ENCODE data around the gene CCDC137. TPM values are rescaled to one million over a fixed set of nuclear protein-coding genes. Genes with fewer than 3 reads are reported as not detected.
A peak's percentile ranks its signal among the peaks of the same experiment; 100 is the strongest.

The CCDC137 gene
- total RNA-seq, 1 donor from 2014 or later = 22.4 TPM

GRCh38 chr17:81666092-81666341 is 520 bp upstream of the CCDC137 start:
- Histone ChIP-seq H2AFZ (replicated peaks) (peak overlapping the region; percentile 53), H3F3A (ENCODE audit: low read depth) (peaks cover 17% of the 10 kb centered on the region), H4K20me1 (ENCODE audit: low read depth) (peaks cover 3% of the 10 kb centered on the region), H3K4me3 (peak overlapping the region; percentile 99), H3K9ac (peak overlapping the region; percentile 69), H3K27ac (peak overlapping the region; percentile 3), H3K4me1 (peaks cover 13% of the 10 kb centered on the region), H3K4me2 (peak overlapping the region; percentile 97), H3K79me2 (ENCODE audit: low read depth) (peaks cover 49% of the 10 kb centered on the region), H3K36me3 (peaks cover 6% of the 10 kb centered on the region), H3K9me3 (ENCODE audit: low read depth) (no peaks in the 10 kb centered on the region), H3K27me3 (no peaks in the 10 kb centered on the region)
- peak; percentile 81 for DNase-seq (ENCODE audit: low spot score)
- peak overlapping the region; percentile 88 for H3K27ac Mint-ChIP-seq
- no peak for TF ChIP-seq EZH2phosphoT487 (IDR thresholded peaks at IDR 0.05)
- TF ChIP-seq EZH2 (IDR thresholded peaks at IDR 0.05) = no peak
- TF ChIP-seq, protein P1, sequence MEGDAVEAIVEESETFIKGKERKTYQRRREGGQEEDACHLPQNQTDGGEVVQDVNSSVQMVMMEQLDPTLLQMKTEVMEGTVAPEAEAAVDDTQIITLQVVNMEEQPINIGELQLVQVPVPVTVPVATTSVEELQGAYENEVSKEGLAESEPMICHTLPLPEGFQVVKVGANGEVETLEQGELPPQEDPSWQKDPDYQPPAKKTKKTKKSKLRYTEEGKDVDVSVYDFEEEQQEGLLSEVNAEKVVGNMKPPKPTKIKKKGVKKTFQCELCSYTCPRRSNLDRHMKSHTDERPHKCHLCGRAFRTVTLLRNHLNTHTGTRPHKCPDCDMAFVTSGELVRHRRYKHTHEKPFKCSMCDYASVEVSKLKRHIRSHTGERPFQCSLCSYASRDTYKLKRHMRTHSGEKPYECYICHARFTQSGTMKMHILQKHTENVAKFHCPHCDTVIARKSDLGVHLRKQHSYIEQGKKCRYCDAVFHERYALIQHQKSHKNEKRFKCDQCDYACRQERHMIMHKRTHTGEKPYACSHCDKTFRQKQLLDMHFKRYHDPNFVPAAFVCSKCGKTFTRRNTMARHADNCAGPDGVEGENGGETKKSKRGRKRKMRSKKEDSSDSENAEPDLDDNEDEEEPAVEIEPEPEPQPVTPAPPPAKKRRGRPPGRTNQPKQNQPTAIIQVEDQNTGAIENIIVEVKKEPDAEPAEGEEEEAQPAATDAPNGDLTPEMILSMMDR (IDR thresholded peaks at IDR 0.05) = no peak
- no peaks in the 10 kb centered on the region for H3K9me3 Mint-ChIP-seq
- H3K4me1 Mint-ChIP-seq = peaks cover 21% of the 10 kb centered on the region
- H3K36me3 Mint-ChIP-seq = peaks cover 6% of the 10 kb centered on the region
- H3K4me3 Mint-ChIP-seq = peak overlapping the region; percentile 96
- peaks cover 3% of the 10 kb centered on the region for H3K27me3 Mint-ChIP-seq (ENCODE audit: insufficient read depth, low read depth)

DNA sequence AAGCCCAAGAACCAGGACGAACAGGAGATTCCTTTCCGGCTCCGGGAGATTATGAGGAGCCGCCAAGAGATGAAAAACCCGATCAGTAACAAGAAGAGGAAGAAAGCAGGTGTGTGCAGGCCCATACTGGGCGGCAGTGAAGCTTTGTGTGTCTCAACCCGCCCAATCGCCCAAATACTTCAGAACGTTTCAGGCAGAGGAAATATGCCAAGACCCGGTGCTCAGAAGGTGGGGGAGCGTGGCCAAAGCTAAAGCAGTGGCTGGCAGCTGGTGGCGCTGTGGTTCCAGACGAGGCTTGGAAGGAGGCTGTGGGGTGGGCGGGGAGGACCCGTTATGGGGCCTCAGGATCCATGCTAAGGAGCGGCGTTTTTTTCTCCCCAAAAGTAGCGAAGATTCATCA is 1.2 kb downstream of the CCDC137 start:
- H3K79me2 ChIP-seq (ENCODE audit: low read depth) = peaks cover 49% of the 10 kb centered on the region
- peak overlapping the region; percentile 99 for H3K4me3 ChIP-seq
- Mint-ChIP-seq H3K4me3 (peak overlapping the region; percentile 96), H3K27ac (no peak overlapping the region), H3K9me3 (no peaks in the 10 kb centered on the region), H3K27me3 (ENCODE audit: insufficient read depth, low read depth) (peaks cover 3% of the 10 kb centered on the region), H3K36me3 (peaks cover 9% of the 10 kb centered on the region), H3K4me1 (peaks cover 21% of the 10 kb centered on the region)
- no peaks in the 10 kb centered on the region for H3K27me3 ChIP-seq
- peak overlapping the region; percentile 97 for H3K4me2 ChIP-seq
- H3K9ac ChIP-seq = no peak overlapping the region
- H3K27ac ChIP-seq = no peak overlapping the region
- peaks cover 13% of the 10 kb centered on the region for H3K4me1 ChIP-seq
- no peak overlapping the region for H2AFZ ChIP-seq (replicated peaks)
- H3K9me3 ChIP-seq (ENCODE audit: low read depth) = no peaks in the 10 kb centered on the region
- peak; percentile 48 for DNase-seq (ENCODE audit: low spot score)
- TF ChIP-seq EZH2 (IDR thresholded peaks at IDR 0.05) (no peak), EZH2phosphoT487 (IDR thresholded peaks at IDR 0.05) (no peak)
- TF ChIP-seq, protein P1 (IDR thresholded peaks at IDR 0.05) = no peak
- H4K20me1 ChIP-seq (ENCODE audit: low read depth) = peaks cover 3% of the 10 kb centered on the region
- H3F3A ChIP-seq (ENCODE audit: low read depth) = peaks cover 19% of the 10 kb centered on the region
- H3K36me3 ChIP-seq = peaks cover 6% of the 10 kb centered on the region

DNA sequence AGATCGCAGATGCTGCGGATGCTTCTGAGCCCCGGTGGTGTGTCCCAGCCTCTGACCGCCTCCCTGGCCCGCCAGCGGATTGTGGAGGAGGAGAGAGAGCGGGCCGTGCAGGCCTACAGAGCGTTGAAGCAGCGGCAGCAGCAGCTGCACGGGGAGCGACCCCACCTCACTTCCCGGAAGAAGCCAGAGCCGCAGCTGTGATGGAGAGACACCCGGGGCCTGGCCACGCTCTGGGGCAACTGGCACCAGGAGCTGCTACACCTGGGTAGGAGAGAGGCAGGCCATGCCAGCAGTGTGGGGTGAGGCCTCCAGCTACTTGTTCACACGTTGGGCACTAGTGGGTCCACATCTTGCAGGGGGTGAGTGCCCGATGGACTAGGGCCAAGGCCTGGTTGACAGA is 6.0 kb downstream of the CCDC137 start:
- DNase-seq (ENCODE audit: low spot score) = no peak
- H3K27me3 Mint-ChIP-seq (ENCODE audit: insufficient read depth, low read depth) = peaks cover 3% of the 10 kb centered on the region
- H3K36me3 Mint-ChIP-seq = peaks cover 16% of the 10 kb centered on the region
- TF ChIP-seq, protein P1 (IDR thresholded peaks at IDR 0.05) = no peak
- no peak for TF ChIP-seq EZH2 (IDR thresholded peaks at IDR 0.05)
- no peak for TF ChIP-seq EZH2phosphoT487 (IDR thresholded peaks at IDR 0.05)
- no peak overlapping the region for H3K27ac ChIP-seq
- H3F3A ChIP-seq (ENCODE audit: low read depth) = peaks cover 29% of the 10 kb centered on the region
- H3K4me2 ChIP-seq = no peak overlapping the region
- H3K4me1 ChIP-seq = peaks cover 8% of the 10 kb centered on the region
- H3K79me2 ChIP-seq (ENCODE audit: low read depth) = peaks cover 28% of the 10 kb centered on the region
- H3K9me3 Mint-ChIP-seq = no peaks in the 10 kb centered on the region
- no peak overlapping the region for H2AFZ ChIP-seq (replicated peaks)
- H3K4me1 Mint-ChIP-seq = peaks cover 10% of the 10 kb centered on the region
- no peak overlapping the region for H3K4me3 ChIP-seq
- no peaks in the 10 kb centered on the region for H3K27me3 ChIP-seq
- no peak overlapping the region for H3K27ac Mint-ChIP-seq
- no peak overlapping the region for H3K9ac ChIP-seq
- H3K9me3 ChIP-seq (ENCODE audit: low read depth) = no peaks in the 10 kb centered on the region
- H4K20me1 ChIP-seq (ENCODE audit: low read depth) = peaks cover 14% of the 10 kb centered on the region
- H3K4me3 Mint-ChIP-seq = no peak overlapping the region
- H3K36me3 ChIP-seq = peaks cover 6% of the 10 kb centered on the region

Measured in neural progenitor cell (in vitro differentiated cells).